22Rv1 (cell line): Measurements from ENCODE around the gene WDSUB1.

ENCODE experiments used
- ZFX ChIP-seq: fragments of 450-650 bp; IDR thresholded peaks from 2 replicates; pipeline ENCODE4 v1.6.1; 2017; ENCODE audit warnings: antibody characterized with exemption, borderline replicate concordance
- TF ChIP-seq, protein P1 (sequence below): fragments of 450-650 bp; IDR thresholded peaks from 2 replicates; pipeline ENCODE4 v1.5.1; 2017; ENCODE audit warnings: mild to moderate bottlenecking

DNA sequence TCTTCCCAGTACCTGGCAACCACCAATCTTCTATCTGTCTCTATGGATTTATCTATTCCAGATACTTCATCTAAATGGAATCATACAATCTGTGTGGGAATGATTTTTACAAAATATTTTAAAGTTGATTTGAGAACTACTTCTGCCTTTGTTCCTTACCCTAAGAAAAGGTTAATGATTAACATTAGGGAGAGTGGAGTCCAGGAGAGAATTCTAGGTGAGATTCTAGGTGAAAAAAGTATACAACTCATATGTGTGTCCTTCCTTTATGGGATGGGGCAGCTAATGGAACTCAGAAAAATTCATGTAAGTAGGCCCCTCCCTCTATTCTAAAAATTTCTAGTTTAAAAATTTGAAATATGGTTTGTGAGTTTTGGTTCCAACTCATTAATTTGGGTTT lies 35.9 kb upstream of the WDSUB1 start:
- TF ChIP-seq, protein P1, sequence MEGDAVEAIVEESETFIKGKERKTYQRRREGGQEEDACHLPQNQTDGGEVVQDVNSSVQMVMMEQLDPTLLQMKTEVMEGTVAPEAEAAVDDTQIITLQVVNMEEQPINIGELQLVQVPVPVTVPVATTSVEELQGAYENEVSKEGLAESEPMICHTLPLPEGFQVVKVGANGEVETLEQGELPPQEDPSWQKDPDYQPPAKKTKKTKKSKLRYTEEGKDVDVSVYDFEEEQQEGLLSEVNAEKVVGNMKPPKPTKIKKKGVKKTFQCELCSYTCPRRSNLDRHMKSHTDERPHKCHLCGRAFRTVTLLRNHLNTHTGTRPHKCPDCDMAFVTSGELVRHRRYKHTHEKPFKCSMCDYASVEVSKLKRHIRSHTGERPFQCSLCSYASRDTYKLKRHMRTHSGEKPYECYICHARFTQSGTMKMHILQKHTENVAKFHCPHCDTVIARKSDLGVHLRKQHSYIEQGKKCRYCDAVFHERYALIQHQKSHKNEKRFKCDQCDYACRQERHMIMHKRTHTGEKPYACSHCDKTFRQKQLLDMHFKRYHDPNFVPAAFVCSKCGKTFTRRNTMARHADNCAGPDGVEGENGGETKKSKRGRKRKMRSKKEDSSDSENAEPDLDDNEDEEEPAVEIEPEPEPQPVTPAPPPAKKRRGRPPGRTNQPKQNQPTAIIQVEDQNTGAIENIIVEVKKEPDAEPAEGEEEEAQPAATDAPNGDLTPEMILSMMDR, result no peak
- no peak for TF ChIP-seq ZFX
